ENCODE data around the gene CITED2. TPM values are rescaled to one million over a fixed set of nuclear protein-coding genes. Genes with fewer than 3 reads are reported as not detected.

The CITED2 gene
- total RNA-seq, 1 donor: 126 TPM

DNA sequence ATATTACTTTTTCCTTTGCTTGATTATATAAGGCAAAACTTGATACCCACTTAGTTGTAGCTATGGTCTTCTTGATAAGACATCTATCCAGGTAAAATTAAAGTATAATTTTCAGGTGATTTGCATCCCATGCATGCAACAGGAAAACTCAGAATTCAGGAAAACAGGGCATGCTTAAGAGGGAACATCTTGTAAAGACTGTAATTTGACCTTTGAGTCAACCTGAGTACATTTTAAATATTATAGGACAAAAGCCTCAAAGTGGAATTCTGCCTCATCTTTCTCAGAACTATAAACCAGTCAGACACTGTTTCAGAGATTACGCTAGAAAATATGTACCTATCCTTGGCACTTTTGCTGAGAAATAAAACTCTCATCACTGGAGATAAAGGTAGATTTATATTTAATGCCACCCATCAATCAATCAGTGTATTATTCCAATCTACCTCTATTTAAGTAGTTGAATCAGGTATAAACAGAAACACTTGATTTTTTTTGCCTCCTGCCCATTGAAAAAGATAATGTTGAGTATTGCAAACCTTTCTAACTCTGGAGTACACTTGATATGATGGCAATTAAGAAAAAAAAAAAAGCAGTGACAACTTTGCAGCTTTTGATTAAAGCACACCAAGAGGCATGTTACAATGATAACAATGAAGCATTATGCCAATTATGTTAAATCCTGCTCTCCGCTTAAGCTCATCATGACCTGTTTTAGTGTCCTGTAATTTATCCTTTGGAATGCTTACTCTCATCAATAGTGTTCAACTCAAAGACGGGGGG lies 2.8 kb downstream of the CITED2 start:
- peak; percentile 36 for DNase-seq (ENCODE audit: low read depth)
- H3K4me3 ChIP-seq (ENCODE audit: low read depth, low read length): peak overlapping the region; percentile 92
- TF ChIP-seq, protein P1, sequence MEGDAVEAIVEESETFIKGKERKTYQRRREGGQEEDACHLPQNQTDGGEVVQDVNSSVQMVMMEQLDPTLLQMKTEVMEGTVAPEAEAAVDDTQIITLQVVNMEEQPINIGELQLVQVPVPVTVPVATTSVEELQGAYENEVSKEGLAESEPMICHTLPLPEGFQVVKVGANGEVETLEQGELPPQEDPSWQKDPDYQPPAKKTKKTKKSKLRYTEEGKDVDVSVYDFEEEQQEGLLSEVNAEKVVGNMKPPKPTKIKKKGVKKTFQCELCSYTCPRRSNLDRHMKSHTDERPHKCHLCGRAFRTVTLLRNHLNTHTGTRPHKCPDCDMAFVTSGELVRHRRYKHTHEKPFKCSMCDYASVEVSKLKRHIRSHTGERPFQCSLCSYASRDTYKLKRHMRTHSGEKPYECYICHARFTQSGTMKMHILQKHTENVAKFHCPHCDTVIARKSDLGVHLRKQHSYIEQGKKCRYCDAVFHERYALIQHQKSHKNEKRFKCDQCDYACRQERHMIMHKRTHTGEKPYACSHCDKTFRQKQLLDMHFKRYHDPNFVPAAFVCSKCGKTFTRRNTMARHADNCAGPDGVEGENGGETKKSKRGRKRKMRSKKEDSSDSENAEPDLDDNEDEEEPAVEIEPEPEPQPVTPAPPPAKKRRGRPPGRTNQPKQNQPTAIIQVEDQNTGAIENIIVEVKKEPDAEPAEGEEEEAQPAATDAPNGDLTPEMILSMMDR (IDR thresholded peaks at IDR 0.05; ENCODE audit: insufficient read depth, low read length): no peak

- TF ChIP-seq, protein P1 (IDR thresholded peaks at IDR 0.05; ENCODE audit: insufficient read depth, low read length): no peak
- DNase-seq (ENCODE audit: low read depth): no peak
- peak overlapping the region; percentile 92 for H3K4me3 ChIP-seq (ENCODE audit: low read depth, low read length)
These were observed 3.5 kb downstream of the CITED2 start for GRCh38 chr6:139370999-139371345.

GRCh38 chr6:139370283-139370998 lies 4.0 kb downstream of the CITED2 start:
- peak overlapping the region; percentile 92 for H3K4me3 ChIP-seq (ENCODE audit: low read depth, low read length)
- peak; percentile 80 for DNase-seq (ENCODE audit: low read depth)
- TF ChIP-seq, protein P1 (IDR thresholded peaks at IDR 0.05; ENCODE audit: insufficient read depth, low read length): no peak

GRCh38 chr6:139369568-139370282 lies 4.7 kb downstream of the CITED2 start:
- no peak overlapping the region for H3K4me3 ChIP-seq (ENCODE audit: low read depth, low read length)
- peak; percentile 83 for DNase-seq (ENCODE audit: low read depth)

GRCh38 chr6:139369068-139369467 lies 5.4 kb downstream of the CITED2 start:
- no peak for DNase-seq (ENCODE audit: low read depth)
- TF ChIP-seq, protein P1 (IDR thresholded peaks at IDR 0.05; ENCODE audit: insufficient read depth, low read length): no peak
- no peak overlapping the region for H3K4me3 ChIP-seq (ENCODE audit: low read depth, low read length)

More at GRCh38 chr6:139369568-139370282, 4.7 kb downstream of the CITED2 start:
- TF ChIP-seq, protein P1 (IDR thresholded peaks at IDR 0.05; ENCODE audit: insufficient read depth, low read length): peak; percentile 61

DNA sequence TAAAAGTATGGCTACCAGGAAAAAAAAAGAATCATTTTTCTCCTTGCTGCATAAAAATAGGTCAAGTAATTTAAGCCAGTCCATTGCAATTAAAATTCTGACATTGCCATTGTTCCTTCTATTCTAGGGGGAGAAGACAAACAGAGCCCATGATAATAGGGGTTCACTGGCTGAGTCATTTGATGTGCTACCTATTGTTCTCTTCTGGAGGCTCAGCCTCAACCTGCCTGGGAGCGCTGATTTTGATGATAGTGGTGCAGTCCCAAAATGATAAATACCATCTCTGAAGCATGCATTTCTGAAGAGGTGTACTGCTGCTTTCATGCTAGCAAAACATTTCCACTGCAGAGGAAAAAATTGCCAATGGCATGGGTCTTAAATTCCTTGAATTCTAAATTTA lies 5.8 kb downstream of the CITED2 start:
- DNase-seq (ENCODE audit: low read depth): no peak
- no peak overlapping the region for H3K4me3 ChIP-seq (ENCODE audit: low read depth, low read length)
- TF ChIP-seq, protein P1 (IDR thresholded peaks at IDR 0.05; ENCODE audit: insufficient read depth, low read length): no peak

Data from fibroblast of the aortic adventitia (primary cell).